Keratinocyte (primary cell): ENCODE measurements around the gene VANGL1.

ENCODE experiments used
- EZH2 ChIP-seq: IDR thresholded peaks from one replicate; pipeline ENCODE4 v1.6.1; 2012; ENCODE audit warnings: inconsistent platforms, mild to moderate bottlenecking, low read length, moderate library complexity
- TF ChIP-seq, protein P1 (sequence below), 3 experiments: IDR thresholded peaks in 1 of 3; conservative IDR thresholded peaks in 1 of 3; optimal IDR thresholded peaks in 1 of 3; 2 replicates in 2 of 3; 3 replicates in 1 of 3; pipeline versions ENCODE3 to v1.5.1; 2011; ENCODE audit warnings: low read length in 3 of 3, mild to moderate bottlenecking in 3 of 3, moderate library complexity in 2 of 3, control low read depth in 1 of 3, inconsistent platforms in 1 of 3; ENCODE audit not compliant: insufficient read depth in 2 of 3; ENCODE audit errors: extremely low read depth in 1 of 3

DNA sequence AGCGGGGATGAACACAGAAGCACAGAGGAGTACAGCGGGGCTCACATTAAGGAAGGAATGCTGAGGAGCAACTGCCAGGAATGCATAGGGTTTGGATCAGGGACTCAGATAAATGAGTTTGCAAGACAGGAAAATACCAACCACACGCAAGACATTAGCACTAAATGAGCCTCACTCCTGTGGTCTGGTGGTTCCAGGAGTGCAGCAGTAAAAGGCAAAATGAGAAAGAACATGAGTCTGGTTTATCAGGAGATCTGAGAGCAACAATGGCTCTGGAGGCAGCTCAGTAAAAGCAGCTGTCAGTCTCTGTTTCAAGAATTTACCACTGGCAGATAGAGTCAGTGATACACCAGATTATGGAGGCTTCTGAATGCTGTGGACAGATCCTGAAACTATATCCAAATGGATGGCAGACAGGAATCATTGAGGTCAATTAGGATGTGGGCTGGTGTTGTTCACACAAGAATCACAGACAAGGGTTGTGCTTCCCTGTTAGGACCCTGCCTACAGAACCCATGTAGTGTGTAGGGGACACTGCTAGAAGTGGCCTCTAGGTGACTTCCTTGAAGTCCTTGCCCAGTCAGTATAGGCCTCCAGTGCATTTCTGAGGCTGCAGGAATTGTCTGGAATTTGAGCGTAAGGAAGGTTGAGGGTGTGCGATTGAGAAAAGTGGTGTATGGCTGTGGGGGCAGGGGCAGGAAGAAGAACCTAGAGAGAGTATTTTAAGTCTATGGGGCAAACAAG lies 76.4 kb downstream of the VANGL1 start:
- TF ChIP-seq, protein P1, sequence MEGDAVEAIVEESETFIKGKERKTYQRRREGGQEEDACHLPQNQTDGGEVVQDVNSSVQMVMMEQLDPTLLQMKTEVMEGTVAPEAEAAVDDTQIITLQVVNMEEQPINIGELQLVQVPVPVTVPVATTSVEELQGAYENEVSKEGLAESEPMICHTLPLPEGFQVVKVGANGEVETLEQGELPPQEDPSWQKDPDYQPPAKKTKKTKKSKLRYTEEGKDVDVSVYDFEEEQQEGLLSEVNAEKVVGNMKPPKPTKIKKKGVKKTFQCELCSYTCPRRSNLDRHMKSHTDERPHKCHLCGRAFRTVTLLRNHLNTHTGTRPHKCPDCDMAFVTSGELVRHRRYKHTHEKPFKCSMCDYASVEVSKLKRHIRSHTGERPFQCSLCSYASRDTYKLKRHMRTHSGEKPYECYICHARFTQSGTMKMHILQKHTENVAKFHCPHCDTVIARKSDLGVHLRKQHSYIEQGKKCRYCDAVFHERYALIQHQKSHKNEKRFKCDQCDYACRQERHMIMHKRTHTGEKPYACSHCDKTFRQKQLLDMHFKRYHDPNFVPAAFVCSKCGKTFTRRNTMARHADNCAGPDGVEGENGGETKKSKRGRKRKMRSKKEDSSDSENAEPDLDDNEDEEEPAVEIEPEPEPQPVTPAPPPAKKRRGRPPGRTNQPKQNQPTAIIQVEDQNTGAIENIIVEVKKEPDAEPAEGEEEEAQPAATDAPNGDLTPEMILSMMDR (optimal IDR thresholded peaks at IDR 0.05 in 1 of 3, IDR thresholded peaks at IDR 0.05 in 1 of 3, conservative IDR thresholded peaks at IDR 0.05 in 1 of 3; ENCODE audit: extremely low read depth in 1 of 3, insufficient read depth in 2 of 3, low read length in 3 of 3), result no peak
- no peak for TF ChIP-seq EZH2
